WTC11 (cell line): ENCODE results near the gene MEIS2. TPM values are rescaled to one million over a fixed set of nuclear protein-coding genes. Genes with fewer than 3 reads are reported as not detected.

Source experiments
- ATAC-seq: fragments of 200-7000 bp; cut with Tn5 transposase; 2 replicates; pipeline ENCODE4 v1.10.0; 2021; ENCODE audit warnings: mild to moderate bottlenecking, moderate library complexity
- CTCF ChIA-PET: fragments of 300-600 bp; sonication (Branson Sonifier 250); formaldehyde crosslinking; loops from one replicate; lab custom pipeline; 2021; ENCODE audit warnings: antibody characterized with exemption; lab: Charles Lee
- POLR2A ChIA-PET: fragments of 350-600 bp; sonication (Branson Sonifier 250); formaldehyde crosslinking; loops from one replicate; lab custom pipeline; 2021; ENCODE audit warnings: antibody characterized with exemption; lab: Charles Lee
- DNase-seq: peaks from one replicate; pipeline ENCODE4 v3.0.0; 2021; ENCODE audit warnings: low spot score
- H3K27ac Mint-ChIP-seq: 2 replicates; pipeline ENCODE4 v1.8.0; 2021; ENCODE audit warnings: mixed read lengths
- H3K27me3 Mint-ChIP-seq: 2 replicates; pipeline ENCODE4 v1.8.0; 2021; ENCODE audit warnings: low read depth, mild to moderate bottlenecking, moderate library complexity, mixed read lengths
- H3K36me3 Mint-ChIP-seq: 2 replicates; pipeline ENCODE4 v1.8.0; 2021; ENCODE audit warnings: mixed read lengths
- H3K4me1 Mint-ChIP-seq: 2 replicates; pipeline ENCODE4 v1.8.0; 2022; ENCODE audit warnings: mixed read lengths
- H3K4me3 Mint-ChIP-seq: 2 replicates; pipeline ENCODE4 v1.8.0; 2021; ENCODE audit warnings: mild to moderate bottlenecking, moderate library complexity, mixed read lengths
- H3K9me3 Mint-ChIP-seq: 2 replicates; pipeline ENCODE4 v1.8.0; 2021; ENCODE audit warnings: mixed read lengths
- CBFB ChIP-seq: sonication (generic); formaldehyde crosslinking; IDR thresholded peaks from 2 replicates; pipeline ENCODE4 v1.8.1; 2022; ENCODE audit warnings: mild to moderate bottlenecking, low read depth, missing genetic modification reagents
- CDX4 ChIP-seq: fragments of 250-450 bp; sonication (Bioruptor Pico); IDR thresholded peaks from 2 replicates; pipeline ENCODE4 v1.9.0; 2021; ENCODE audit warnings: moderate library complexity, mild to moderate bottlenecking, inconsistent platforms, borderline replicate concordance
- E2F1 ChIP-seq: sonication (generic); formaldehyde crosslinking; IDR thresholded peaks from 2 replicates; pipeline ENCODE4 v1.8.0; 2022; ENCODE audit warnings: mild to moderate bottlenecking, missing genetic modification reagents
- ELF4 ChIP-seq: sonication (generic); formaldehyde crosslinking; IDR thresholded peaks from 2 replicates; pipeline ENCODE4 v1.8.1; 2022; ENCODE audit warnings: low read depth, mild to moderate bottlenecking, moderate library complexity, missing genetic modification reagents
- EMX1 ChIP-seq: fragments of 250-450 bp; sonication (Bioruptor Pico); IDR thresholded peaks from 2 replicates; pipeline ENCODE4 v1.8.0; 2021; ENCODE audit warnings: mild to moderate bottlenecking
- ERG ChIP-seq: fragments of 250-450 bp; sonication (Bioruptor Pico); IDR thresholded peaks from 2 replicates; pipeline ENCODE4 v1.8.0; 2021; ENCODE audit warnings: mild to moderate bottlenecking
- ESRRA ChIP-seq: sonication (generic); formaldehyde crosslinking; IDR thresholded peaks from 2 replicates; pipeline ENCODE4 v1.8.1; 2022; ENCODE audit warnings: mild to moderate bottlenecking, missing genetic modification reagents, borderline replicate concordance
- ETV6 ChIP-seq: sonication (generic); formaldehyde crosslinking; IDR thresholded peaks from 2 replicates; pipeline ENCODE4 v1.8.1; 2022; ENCODE audit warnings: mild to moderate bottlenecking, missing genetic modification reagents
- FOXJ3 ChIP-seq: sonication (generic); formaldehyde crosslinking; IDR thresholded peaks from 2 replicates; pipeline ENCODE4 v1.9.0; 2021; ENCODE audit warnings: missing genetic modification reagents, mild to moderate bottlenecking, borderline replicate concordance
- GRHL2 ChIP-seq: fragments of 250-450 bp; sonication (Bioruptor Pico); IDR thresholded peaks from 2 replicates; pipeline ENCODE4 v1.8.0; 2022; ENCODE audit warnings: mild to moderate bottlenecking, moderate library complexity; ENCODE audit not compliant: insufficient replicate concordance, severe bottlenecking
- JAZF1 ChIP-seq: fragments of 250-450 bp; sonication (Bioruptor Pico); IDR thresholded peaks from 2 replicates; pipeline ENCODE4 v1.9.0; 2021; ENCODE audit warnings: moderate library complexity, mild to moderate bottlenecking, inconsistent platforms
- NFE2L1 ChIP-seq: sonication (generic); formaldehyde crosslinking; IDR thresholded peaks from 2 replicates; pipeline ENCODE4 v1.8.1; 2023; ENCODE audit warnings: missing genetic modification reagents
- NR3C1 ChIP-seq: sonication (generic); formaldehyde crosslinking; conservative IDR thresholded peaks from 2 replicates; pipeline ENCODE4 v1.8.1; 2023; ENCODE audit warnings: low read depth, mild to moderate bottlenecking, missing genetic modification reagents
- OVOL2 ChIP-seq: fragments of 250-450 bp; sonication (Bioruptor Pico); IDR thresholded peaks from 2 replicates; pipeline ENCODE4 v1.9.0; 2021; ENCODE audit warnings: mild to moderate bottlenecking, borderline replicate concordance
- SMAD3 ChIP-seq: sonication (generic); formaldehyde crosslinking; IDR thresholded peaks from 2 replicates; pipeline ENCODE4 v1.8.0; 2022; ENCODE audit warnings: missing genetic modification reagents, mild to moderate bottlenecking, borderline replicate concordance
- SP1 ChIP-seq: sonication (generic); formaldehyde crosslinking; conservative IDR thresholded peaks from 2 replicates; pipeline ENCODE4 v1.8.1; 2022; ENCODE audit warnings: missing genetic modification reagents
- TCF7 ChIP-seq: sonication (generic); formaldehyde crosslinking; IDR thresholded peaks from 2 replicates; pipeline ENCODE4 v1.8.0; 2022; ENCODE audit warnings: mild to moderate bottlenecking, low read depth, missing genetic modification reagents, moderate library complexity
- TEAD4 ChIP-seq: sonication (generic); formaldehyde crosslinking; IDR thresholded peaks from 2 replicates; pipeline ENCODE4 v1.8.0; 2022; ENCODE audit warnings: mild to moderate bottlenecking, missing genetic modification reagents
- TP53 ChIP-seq: sonication (generic); formaldehyde crosslinking; IDR thresholded peaks from 2 replicates; pipeline ENCODE4 v1.8.1; 2023; ENCODE audit warnings: mild to moderate bottlenecking, missing genetic modification reagents
- USF2 ChIP-seq: sonication (generic); formaldehyde crosslinking; IDR thresholded peaks from 2 replicates; pipeline ENCODE4 v1.8.1; 2023; ENCODE audit warnings: mild to moderate bottlenecking, missing genetic modification reagents, moderate library complexity
- ZBTB21 ChIP-seq: sonication (generic); formaldehyde crosslinking; IDR thresholded peaks from 2 replicates; pipeline ENCODE4 v1.8.1; 2023; ENCODE audit warnings: mild to moderate bottlenecking, missing genetic modification reagents, borderline replicate concordance
- ZNF219 ChIP-seq: sonication (generic); formaldehyde crosslinking; IDR thresholded peaks from 2 replicates; pipeline ENCODE4 v1.8.0; 2023; ENCODE audit warnings: missing genetic modification reagents, mild to moderate bottlenecking, borderline replicate concordance
- ZNF416 ChIP-seq: fragments of 250-450 bp; sonication (Bioruptor Pico); IDR thresholded peaks from 2 replicates; pipeline ENCODE4 v1.9.0; 2021; ENCODE audit warnings: mild to moderate bottlenecking, inconsistent platforms
- ZNF671 ChIP-seq: fragments of 250-450 bp; sonication (Bioruptor Pico); IDR thresholded peaks from 2 replicates; pipeline ENCODE4 v1.8.0; 2021; ENCODE audit warnings: mild to moderate bottlenecking
- total RNA-seq: library from RNA; stranded (reverse); gene quantifications from 3 replicates; pipeline ENCODE4 v1.2.3, GENCODE V29; 2021

MEIS2 gene
- total RNA-seq, 1 experiment from 2014 or later = 0.57 TPM

GRCh38 chr15:37040072-37040742 lies 60.1 kb downstream of the MEIS2 start:
- no peak for DNase-seq
- no peaks in the 10 kb centered on the region; the same call in none of the 2 replicates for H3K27me3 Mint-ChIP-seq
- no peaks in the 10 kb centered on the region for H3K36me3 Mint-ChIP-seq
- H3K9me3 Mint-ChIP-seq = no peaks in the 10 kb centered on the region
- TF ChIP-seq CBFB (CRISPR knock-in tag) (no peak), ERG (CRISPR knock-in tag) (no peak), TP53 (CRISPR knock-in tag) (no peak), ETV6 (CRISPR knock-in tag) (no peak), ZNF416 (no peak), TEAD4 (CRISPR knock-in tag) (no peak)
- H3K27ac Mint-ChIP-seq = no peak overlapping the region
- no peak for ATAC-seq
- CTCF ChIA-PET = no interaction called here
- no peak overlapping the region for H3K4me3 Mint-ChIP-seq
- peaks cover 25% of the 10 kb centered on the region for H3K4me1 Mint-ChIP-seq
- POLR2A ChIA-PET = interaction anchor here (0.6 kb wide), 1 partner anchor 1455 kb away, joined by 3 read pairs; no protein-coding TSS in a partner anchor

- no peak overlapping the region for H3K27ac Mint-ChIP-seq
- no peaks in the 10 kb centered on the region for H3K9me3 Mint-ChIP-seq
- H3K4me1 Mint-ChIP-seq = peaks cover 21% of the 10 kb centered on the region
- TF ChIP-seq ELF4 (CRISPR knock-in tag) = no peak
- TF ChIP-seq ZBTB21 (CRISPR knock-in tag) = no peak
- no peak for TF ChIP-seq TEAD4 (CRISPR knock-in tag)
- no peak for TF ChIP-seq SP1 (CRISPR knock-in tag)
- TF ChIP-seq NR3C1 (CRISPR knock-in tag) = no peak
- TF ChIP-seq CDX4 (CRISPR knock-in tag) = no peak
- TF ChIP-seq OVOL2 (CRISPR knock-in tag) = no peak
- no peak for TF ChIP-seq TCF7 (CRISPR knock-in tag)
- TF ChIP-seq SMAD3 (CRISPR knock-in tag) = no peak
- TF ChIP-seq FOXJ3 (CRISPR knock-in tag) = no peak
- no peak for TF ChIP-seq NFE2L1 (CRISPR knock-in tag)
- no peak for TF ChIP-seq USF2 (CRISPR knock-in tag)
- H3K36me3 Mint-ChIP-seq = no peaks in the 10 kb centered on the region
- H3K4me3 Mint-ChIP-seq = no peak overlapping the region
- ATAC-seq (no peak), DNase-seq (no peak)
- H3K27me3 Mint-ChIP-seq = no peaks in the 10 kb centered on the region; the same call in 1 of the 2 replicates
- ChIA-PET POLR2A (no interaction called here), CTCF (no interaction called here)
Measured at GRCh38 chr15:37038716-37039106, 61.6 kb downstream of the MEIS2 start.

GRCh38 chr15:37037850-37038715 lies 62.3 kb downstream of the MEIS2 start:
- ATAC-seq (no peak), DNase-seq (no peak)
- Mint-ChIP-seq H3K9me3 (no peaks in the 10 kb centered on the region), H3K27ac (no peak overlapping the region), H3K4me3 (no peak overlapping the region), H3K4me1 (peaks cover 27% of the 10 kb centered on the region), H3K27me3 (no peaks in the 10 kb centered on the region; the same call in 1 of the 2 replicates), H3K36me3 (no peaks in the 10 kb centered on the region)
- no peak for TF ChIP-seq JAZF1 (CRISPR knock-in tag)
- TF ChIP-seq EMX1 = no peak
- no peak for TF ChIP-seq ZNF219 (CRISPR knock-in tag)
- no peak for TF ChIP-seq ESRRA
- no peak for TF ChIP-seq GRHL2 (CRISPR knock-in tag)
- no peak for TF ChIP-seq ZNF671 (CRISPR knock-in tag)
- TF ChIP-seq ELF4 (CRISPR knock-in tag) = no peak
- TF ChIP-seq TP53 (CRISPR knock-in tag) = no peak
- TF ChIP-seq E2F1 (CRISPR knock-in tag) = no peak
- CTCF ChIA-PET = no interaction called here
- POLR2A ChIA-PET = no interaction called here
